ENCODE measurements around the gene DMBX1.

DNA sequence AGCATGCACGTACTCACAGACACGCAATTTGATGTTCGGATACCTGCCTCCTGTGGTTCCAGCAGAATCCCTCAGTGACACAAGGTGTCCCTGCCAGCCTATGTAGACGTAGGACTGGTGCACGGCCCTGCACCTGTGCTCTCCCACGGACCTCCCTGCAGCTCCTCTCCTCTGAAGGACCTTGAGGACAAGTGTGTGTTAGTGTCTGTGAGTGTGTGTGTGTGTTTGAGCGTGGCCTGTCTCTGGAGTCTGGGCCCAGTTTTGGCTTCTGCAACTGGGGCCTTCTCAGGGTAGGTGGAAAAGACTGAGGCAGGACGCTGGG is 22.5 kb upstream of the DMBX1 start:
- TF ChIP-seq, protein P1, sequence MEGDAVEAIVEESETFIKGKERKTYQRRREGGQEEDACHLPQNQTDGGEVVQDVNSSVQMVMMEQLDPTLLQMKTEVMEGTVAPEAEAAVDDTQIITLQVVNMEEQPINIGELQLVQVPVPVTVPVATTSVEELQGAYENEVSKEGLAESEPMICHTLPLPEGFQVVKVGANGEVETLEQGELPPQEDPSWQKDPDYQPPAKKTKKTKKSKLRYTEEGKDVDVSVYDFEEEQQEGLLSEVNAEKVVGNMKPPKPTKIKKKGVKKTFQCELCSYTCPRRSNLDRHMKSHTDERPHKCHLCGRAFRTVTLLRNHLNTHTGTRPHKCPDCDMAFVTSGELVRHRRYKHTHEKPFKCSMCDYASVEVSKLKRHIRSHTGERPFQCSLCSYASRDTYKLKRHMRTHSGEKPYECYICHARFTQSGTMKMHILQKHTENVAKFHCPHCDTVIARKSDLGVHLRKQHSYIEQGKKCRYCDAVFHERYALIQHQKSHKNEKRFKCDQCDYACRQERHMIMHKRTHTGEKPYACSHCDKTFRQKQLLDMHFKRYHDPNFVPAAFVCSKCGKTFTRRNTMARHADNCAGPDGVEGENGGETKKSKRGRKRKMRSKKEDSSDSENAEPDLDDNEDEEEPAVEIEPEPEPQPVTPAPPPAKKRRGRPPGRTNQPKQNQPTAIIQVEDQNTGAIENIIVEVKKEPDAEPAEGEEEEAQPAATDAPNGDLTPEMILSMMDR (IDR thresholded peaks at IDR 0.05) = no peak
- TF ChIP-seq POLR2A (IDR thresholded peaks at IDR 0.05) (no peak), POLR2AphosphoS5 (IDR thresholded peaks at IDR 0.05) (no peak)
